ENCODE data around the gene N4BP2. TPM values are rescaled to one million over a fixed set of nuclear protein-coding genes. Genes with fewer than 3 reads are reported as not detected.

N4BP2 gene
- total and polyA plus RNA-seq, 2 of the 8 experiments (the other 6 are each of a cell fraction or from before 2014, with no cell fraction given) = 4.4 to 44.7 TPM

DNA sequence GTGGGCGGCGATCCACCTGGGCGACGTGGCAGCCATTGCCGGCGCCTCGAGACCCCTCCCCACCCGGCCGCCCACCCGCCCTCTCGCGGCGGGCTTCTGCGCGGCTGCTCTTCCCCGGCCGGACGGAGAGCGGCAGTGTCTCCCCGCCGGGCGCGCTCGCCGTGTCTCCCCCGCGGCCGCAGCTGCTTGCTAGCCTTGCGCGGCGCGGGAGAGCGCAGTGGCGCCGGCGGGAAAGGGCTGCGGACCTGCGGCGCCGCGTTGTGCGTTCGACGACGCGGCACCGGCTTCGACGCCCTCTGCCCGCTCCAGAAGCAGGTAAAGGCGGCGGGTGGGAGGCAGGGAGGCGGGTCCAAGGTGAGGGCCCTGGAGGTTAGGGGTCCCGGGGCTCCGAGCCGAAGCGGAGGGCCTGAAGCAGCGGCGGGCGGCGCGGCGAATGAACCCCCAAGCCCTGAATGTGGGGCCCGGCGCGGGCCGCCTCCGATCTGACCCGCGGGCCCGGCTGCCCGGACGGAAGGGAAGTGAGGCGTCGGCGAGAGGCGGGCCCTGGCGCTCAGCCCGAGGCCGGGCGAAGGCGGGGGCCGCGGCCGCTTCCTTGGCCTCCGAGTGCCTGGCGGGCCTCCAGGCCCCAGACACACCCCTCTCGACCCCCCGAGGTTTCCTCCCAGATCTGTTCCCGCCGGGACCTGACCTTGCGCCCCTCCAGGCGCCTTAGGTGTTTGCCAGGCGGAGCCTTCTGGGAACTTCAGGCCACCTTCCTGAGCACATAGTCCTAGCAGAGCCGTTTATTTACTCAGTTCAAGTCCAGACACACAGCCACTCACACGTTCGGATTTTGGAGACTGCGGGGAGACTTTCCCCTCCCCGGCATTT, at the start of gene N4BP2 (continued):
- TF ChIP-seq EGR1 (IDR thresholded peaks at IDR 0.05; ENCODE audit: borderline replicate concordance, low read depth, low read length) (peak; percentile 16; the same call in 1 of the 2 replicates), JUN (IDR thresholded peaks at IDR 0.05; ENCODE audit: low read depth, low read length) (no peak), E2F6 (IDR thresholded peaks at IDR 0.05) (peak; percentile 97), EP300 (IDR thresholded peaks at IDR 0.05; ENCODE audit: borderline replicate concordance in 1 of 2, low read depth in 2 of 2, low read length in 2 of 2) (0 out of 3 replicates have a peak, but pooled peaks of 1 of the 2 experiments have one; percentile 51), SIX5 (IDR thresholded peaks at IDR 0.05; ENCODE audit: low read depth, low read length) (no peak), MAFK (IDR thresholded peaks at IDR 0.05; ENCODE audit: low read depth, low read length) (no peak), KDM4A (IDR thresholded peaks at IDR 0.05; ENCODE audit: low read depth, low read length, severe bottlenecking) (peak; percentile 33), PHF8 (conservative IDR thresholded peaks at IDR 0.05; ENCODE audit: low read depth, low read length) (no peak; the same call in 1 of the 2 replicates), RFX5 (IDR thresholded peaks at IDR 0.05; ENCODE audit: borderline replicate concordance, low read depth, low read length) (no peak), POLR2A (IDR thresholded peaks at IDR 0.05; ENCODE audit: control extremely low read depth in 1 of 2, low read depth in 2 of 2, low read length in 2 of 2) (peak; percentile 78 to 82), RAD21 (IDR thresholded peaks at IDR 0.05 in 1 of 2, conservative IDR thresholded peaks at IDR 0.05 in 1 of 2; ENCODE audit: low read depth in 2 of 2, low read length in 2 of 2) (peak; percentile 71 to 82), NANOG (IDR thresholded peaks at IDR 0.05; ENCODE audit: insufficient read depth, low read depth, low read length, poor library complexity, severe bottlenecking) (no peak), CHD1 (IDR thresholded peaks at IDR 0.05; ENCODE audit: low read depth, low read length) (no peak), CEBPB (IDR thresholded peaks at IDR 0.05; ENCODE audit: low read depth, low read length) (no peak), SP2 (IDR thresholded peaks at IDR 0.05; ENCODE audit: low read length) (no peak), SP4 (IDR thresholded peaks at IDR 0.05; ENCODE audit: low read length) (0 out of 2 replicates have a peak, but pooled peaks have one; percentile 6), CBX5 (IDR thresholded peaks at IDR 0.05; ENCODE audit: low read depth, low read length) (no peak), KDM1A (IDR thresholded peaks at IDR 0.05; ENCODE audit: borderline replicate concordance, low read length) (no peak), RXRA (IDR thresholded peaks at IDR 0.05; ENCODE audit: insufficient read depth, low read depth, low read length) (no peak), SUZ12 (IDR thresholded peaks at IDR 0.05; ENCODE audit: low read length) (no peak), CBX8 (IDR thresholded peaks at IDR 0.05; ENCODE audit: borderline replicate concordance, low read depth, low read length) (no peak), BRCA1 (IDR thresholded peaks at IDR 0.05; ENCODE audit: low read depth, low read length) (no peak), TCF12 (IDR thresholded peaks at IDR 0.05; ENCODE audit: low read depth, low read length) (no peak)
